GM12878 (cell line): ENCODE results near the gene TP63. TPM values are rescaled to one million over a fixed set of nuclear protein-coding genes. Genes with fewer than 3 reads are reported as not detected.

Experiments used
- ATF3 ChIP-seq: IDR thresholded peaks from 2 replicates; pipeline ENCODE4 v1.6.1; 2011; ENCODE audit warnings: low read depth, mild to moderate bottlenecking, low read length, moderate library complexity, borderline replicate concordance; ENCODE audit errors: extremely low read depth
- CTCF ChIP-seq, 3 experiments: IDR thresholded peaks in 2 of 3; conservative IDR thresholded peaks in 1 of 3; 2 replicates each; pipeline ENCODE4 v1.5.1; 2011; ENCODE audit warnings: low read depth in 3 of 3, low read length in 3 of 3, mild to moderate bottlenecking in 3 of 3, control low read depth in 2 of 3, moderate library complexity in 2 of 3, inconsistent platforms in 1 of 3, mixed read lengths in 1 of 3; ENCODE audit not compliant: control insufficient read depth in 2 of 3, insufficient read depth in 1 of 3; ENCODE audit errors: extremely low read depth in 1 of 3
- ESRRA ChIP-seq: IDR thresholded peaks from 2 replicates; pipeline ENCODE4 v1.6.1; 2012; ENCODE audit warnings: mild to moderate bottlenecking, low read length, improper control_type of control experiment
- RAD21 ChIP-seq: IDR thresholded peaks from 2 replicates; pipeline ENCODE4 v1.6.1; 2011; ENCODE audit warnings: mild to moderate bottlenecking, low read depth, low read length, moderate library complexity; ENCODE audit not compliant: insufficient read depth
- SRF ChIP-seq, 2 experiments: IDR thresholded peaks; 2 replicates each; pipeline ENCODE4 v1.6.1; 2011; ENCODE audit warnings: low read depth in 2 of 2, low read length in 2 of 2, mild to moderate bottlenecking in 1 of 2, moderate library complexity in 1 of 2
- USF1 ChIP-seq: IDR thresholded peaks from 2 replicates; pipeline ENCODE4 v1.6.1; 2011; ENCODE audit warnings: borderline replicate concordance, low read depth, mild to moderate bottlenecking, moderate library complexity, mixed read lengths, low read length; ENCODE audit not compliant: insufficient read depth; ENCODE audit errors: extremely low read length
- ZBTB11 ChIP-seq: fragments of 450-650 bp; formaldehyde crosslinking; IDR thresholded peaks from 2 replicates; pipeline ENCODE4 v1.5.0; 2022; ENCODE audit warnings: mild to moderate bottlenecking, missing genetic modification characterization
- ZNF622 ChIP-seq: fragments of 450-650 bp; IDR thresholded peaks from 2 replicates; pipeline ENCODE4 v1.6.1; 2017; ENCODE audit warnings: mild to moderate bottlenecking, inconsistent platforms
- ZNF687 ChIP-seq: fragments of 450-650 bp; IDR thresholded peaks from 2 replicates; pipeline ENCODE4 v1.6.1; 2017; ENCODE audit warnings: mild to moderate bottlenecking, moderate library complexity
- polyA plus RNA-seq, 11 experiments: library from polyadenylated mRNA; depleted of rRNA in 4 of 11; unstranded in 6 of 11; stranded (reverse) in 5 of 11; fragments of >200 nt; fragmentation: Nextera tagmentation in 4 of 11; fragmentation: Illumina TruSeq in 1 of 11; extraction: Ambion mirVana in 4 of 11; extraction: Trizol in 1 of 11; gene quantifications; 1 replicate in 1 of 11; 2 replicates in 10 of 11; pipeline versions ENCODE4 v1.2.1 to v1.2.3, GENCODE V29; 2011 to 2016; ENCODE audit warnings: inconsistent platforms in 2 of 11, missing spikeins in 2 of 11, low read depth in 1 of 11
- total RNA-seq, 4 experiments: library from RNA; depleted of rRNA in 3 of 4; stranded (reverse); fragments of >200 nt in 3 of 4; fragmentation: Illumina TruSeq in 1 of 4; extraction: Trizol in 1 of 4; gene quantifications; 2 replicates each; pipeline versions ENCODE4 v1.2.1 to v1.2.3, GENCODE V29; 2013 to 2021

The TP63 gene
- total and polyA plus RNA-seq, 10 of the 15 experiments (the other 5 are each of a cell fraction or from before 2014, with no cell fraction given) = 1.4 to 10.8 (median 6.2) TPM

GRCh38 chr3:189652042-189652441 lies 20.9 kb downstream of the TP63 start (continued):
- no peak for TF ChIP-seq ATF3
- TF ChIP-seq RAD21 = 0 out of 2 replicates have a peak, but pooled peaks have one; percentile 3
- no peak for TF ChIP-seq ZNF687
- no peak for TF ChIP-seq ZNF622
- no peak for TF ChIP-seq ZBTB11
- peak in 2 of 3 experiments; percentile 36 to 37; a peak in 2 of 6 replicates for TF ChIP-seq CTCF (IDR thresholded peaks at IDR 0.05 in 2 of 3, conservative IDR thresholded peaks at IDR 0.05 in 1 of 3; ENCODE audit: control insufficient read depth in 2 of 3, extremely low read depth in 1 of 3, insufficient read depth in 1 of 3, low read depth in 3 of 3, low read length in 3 of 3)
- TF ChIP-seq SRF (IDR thresholded peaks at IDR 0.05; ENCODE audit: low read depth in 2 of 2, low read length in 2 of 2) = no peak
- TF ChIP-seq ESRRA = no peak
- no peak for TF ChIP-seq USF1
